ENCODE data around the gene HSPBP1.

HSPBP1 gene

DNA sequence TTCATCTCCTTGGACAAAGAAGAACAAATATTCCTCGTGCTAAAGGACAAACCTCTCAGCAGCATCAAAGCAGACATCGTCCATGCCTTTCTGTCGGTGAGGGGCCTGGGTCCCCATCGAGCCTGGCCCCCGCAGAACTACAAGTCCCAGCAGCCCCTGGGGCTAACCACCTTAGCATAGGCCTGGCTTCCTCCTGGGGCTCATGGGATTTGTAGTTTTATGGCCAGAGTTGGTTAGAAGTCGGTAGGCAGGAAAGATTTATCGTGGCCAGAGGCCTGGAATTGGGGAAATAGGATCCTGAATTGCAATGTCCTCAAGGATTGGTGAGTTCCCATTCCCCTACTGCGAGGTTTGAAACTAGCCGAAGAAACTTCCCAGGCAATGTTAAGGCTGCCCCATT, 25.6 kb upstream of the HSPBP1 start:
- no peak for DNase-seq (ENCODE audit: low read depth in 2 of 2, low spot score in 1 of 2)

DNA sequence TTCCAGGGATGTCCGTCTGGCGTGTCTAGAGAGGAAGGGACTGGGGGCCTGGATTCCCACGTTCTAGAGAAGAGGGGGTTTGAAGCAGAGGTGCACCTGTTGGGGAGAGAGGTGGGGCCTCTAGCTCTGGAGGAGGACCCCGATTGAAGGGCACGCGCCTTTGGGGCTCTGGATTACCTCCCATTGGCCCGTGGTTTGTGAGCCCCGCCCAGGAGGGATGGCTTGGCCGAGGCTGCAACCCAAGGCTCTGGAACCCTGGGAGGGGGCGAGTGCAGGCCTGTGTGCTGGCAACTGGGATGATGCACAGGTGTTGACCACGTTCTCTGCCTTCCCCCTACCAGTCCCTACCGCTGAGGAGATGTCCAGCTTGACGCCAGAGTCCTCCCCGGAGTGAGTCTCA, 25.1 kb upstream of the HSPBP1 start:
- no peak for DNase-seq (ENCODE audit: low read depth in 2 of 2, low spot score in 1 of 2)

DNA sequence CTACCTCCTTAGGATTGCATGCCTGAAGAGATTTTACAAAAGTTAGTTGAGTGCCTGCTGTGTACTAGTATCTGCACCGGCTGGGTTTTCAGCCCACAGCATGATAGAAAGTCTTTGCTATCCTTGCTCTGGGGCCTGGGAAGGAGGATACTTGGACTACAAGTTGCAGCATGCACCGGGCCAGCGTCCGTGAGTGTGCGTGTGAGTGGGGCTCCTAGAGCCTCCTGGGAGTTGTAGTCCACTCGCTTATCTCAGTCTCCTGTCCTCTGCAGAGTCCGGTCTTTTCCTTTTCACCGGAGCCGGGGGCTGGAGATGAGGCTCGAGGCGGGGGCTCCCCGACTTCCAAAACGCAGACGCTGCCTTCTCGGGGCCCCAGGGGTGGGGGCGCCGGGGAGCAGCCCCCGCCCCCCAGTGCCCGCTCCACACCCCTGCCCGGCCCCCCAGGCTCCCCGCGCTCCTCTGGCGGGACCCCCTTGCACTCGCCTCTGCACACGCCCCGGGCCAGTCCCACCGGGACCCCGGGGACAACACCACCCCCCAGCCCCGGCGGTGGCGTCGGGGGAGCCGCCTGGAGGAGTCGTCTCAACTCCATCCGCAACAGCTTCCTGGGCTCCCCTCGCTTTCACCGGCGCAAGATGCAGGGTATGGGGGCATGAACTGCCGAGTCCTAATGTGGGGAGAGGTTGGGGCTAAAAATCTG, 24.5 kb upstream of the HSPBP1 start:
- no peak for DNase-seq (ENCODE audit: low read depth in 2 of 2, low spot score in 1 of 2)

DNA sequence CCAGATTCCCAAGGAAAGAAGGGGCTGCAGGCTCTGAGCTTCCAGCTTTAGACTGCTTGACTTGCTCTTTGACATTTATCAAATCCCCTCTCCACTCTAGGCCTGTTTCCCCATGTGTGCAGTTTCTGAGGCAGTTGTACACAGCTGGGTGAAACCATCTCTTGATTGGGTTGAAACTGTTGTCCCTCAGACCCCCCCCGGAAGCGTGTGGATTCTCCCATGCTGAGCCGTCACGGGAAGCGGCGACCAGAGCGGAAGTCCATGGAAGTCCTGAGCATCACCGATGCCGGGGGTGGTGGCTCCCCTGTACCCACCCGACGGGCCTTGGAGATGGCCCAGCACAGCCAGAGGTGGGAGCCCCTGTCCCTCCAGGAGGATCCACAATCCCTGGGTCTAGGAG, 23.6 kb upstream of the HSPBP1 start:
- no peak for DNase-seq (ENCODE audit: low read depth in 2 of 2, low spot score in 1 of 2)

DNA sequence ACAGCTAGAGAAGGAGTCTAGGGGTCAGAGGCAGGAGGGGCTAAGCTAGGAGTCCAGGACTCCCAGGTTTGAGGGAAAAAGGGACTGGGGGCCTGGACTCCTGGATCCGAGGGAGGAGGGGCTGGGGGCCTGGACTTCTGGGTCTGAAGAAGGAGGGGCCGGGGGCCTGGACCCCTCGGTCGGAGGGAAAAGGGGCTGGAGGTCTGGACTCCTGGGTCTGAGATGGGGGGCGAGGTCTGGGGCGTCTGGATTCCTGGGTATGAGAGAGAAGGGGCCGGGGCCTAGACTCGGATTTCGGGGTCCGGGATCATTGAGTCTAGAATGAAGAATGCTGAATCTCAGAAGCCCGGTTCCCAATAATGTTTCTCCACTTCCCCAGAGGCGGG, 22.4 kb upstream of the HSPBP1 start:
- DNase-seq (ENCODE audit: low read depth in 2 of 2, low spot score in 1 of 2): no peak

DNA sequence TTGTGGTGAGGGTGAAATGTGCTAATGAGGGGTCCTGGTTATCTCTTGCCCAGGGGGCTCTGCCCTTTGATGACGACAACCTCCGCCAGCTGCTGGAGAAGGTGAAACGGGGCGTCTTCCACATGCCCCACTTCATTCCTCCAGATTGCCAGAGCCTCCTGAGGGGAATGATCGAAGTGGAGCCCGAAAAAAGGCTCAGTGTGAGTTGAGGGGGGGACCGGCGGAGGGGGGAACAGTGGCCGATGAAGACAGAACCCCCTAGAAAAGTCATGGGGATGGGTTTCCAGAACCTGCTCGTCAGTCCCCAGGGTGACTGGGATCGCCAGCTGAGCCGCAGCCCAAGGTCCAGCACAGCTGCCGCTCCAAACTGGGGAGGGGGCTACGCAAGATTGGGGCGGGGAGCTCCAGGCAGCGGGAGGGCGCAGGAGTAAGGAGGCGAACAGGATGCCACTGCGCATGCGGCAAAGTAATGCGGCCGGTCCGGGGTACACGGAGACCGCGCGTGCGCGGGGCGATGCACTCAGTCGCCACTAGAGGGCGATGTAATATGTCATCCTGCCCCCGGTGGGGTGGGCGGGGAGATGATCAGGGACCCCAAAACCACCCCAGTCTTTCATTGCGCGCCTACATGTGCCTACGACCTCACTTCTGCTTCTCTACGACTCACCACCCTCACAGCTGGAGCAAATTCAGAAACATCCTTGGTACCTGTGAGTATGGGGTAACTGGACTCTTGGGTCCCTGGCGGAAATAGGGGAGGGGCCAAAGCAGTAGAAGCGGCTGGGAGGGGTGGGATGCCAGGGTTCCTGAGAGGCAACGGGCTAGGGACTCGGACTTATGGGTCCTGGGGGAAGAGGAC, 21.8 kb upstream of the HSPBP1 start:
- peak; percentile 94 to 97 for DNase-seq (ENCODE audit: low read depth in 2 of 2, low spot score in 1 of 2)

DNA sequence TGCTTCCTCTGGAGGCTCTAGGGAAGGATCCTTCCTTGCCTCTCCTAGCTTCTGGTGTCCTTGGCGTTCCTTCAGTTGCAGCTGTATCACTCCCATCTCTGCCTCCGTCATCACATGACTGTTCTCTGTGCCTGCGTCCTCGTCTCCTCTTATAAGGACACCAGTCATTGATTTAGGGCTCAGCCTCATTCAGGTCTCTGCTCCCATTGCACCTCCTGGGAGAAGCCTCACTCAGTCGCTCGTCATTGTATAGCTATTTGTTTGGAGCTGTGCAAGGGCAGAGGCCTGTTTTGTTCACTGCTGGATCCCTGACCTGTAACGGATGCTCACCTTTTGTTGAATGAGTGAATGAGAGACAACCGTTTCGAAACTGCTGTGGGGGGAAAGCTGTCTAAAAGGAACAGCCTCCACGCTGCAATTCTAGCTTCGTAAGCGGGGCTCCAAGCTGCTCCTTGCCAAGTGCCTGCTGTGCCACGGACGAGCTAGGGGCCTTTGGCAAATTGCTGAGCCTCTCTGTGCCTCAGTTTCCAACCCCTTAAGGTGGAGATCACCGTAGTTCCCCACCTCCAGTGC, 21.1 kb upstream of the HSPBP1 start:
- DNase-seq (ENCODE audit: low read depth in 2 of 2, low spot score in 1 of 2): no peak

DNA sequence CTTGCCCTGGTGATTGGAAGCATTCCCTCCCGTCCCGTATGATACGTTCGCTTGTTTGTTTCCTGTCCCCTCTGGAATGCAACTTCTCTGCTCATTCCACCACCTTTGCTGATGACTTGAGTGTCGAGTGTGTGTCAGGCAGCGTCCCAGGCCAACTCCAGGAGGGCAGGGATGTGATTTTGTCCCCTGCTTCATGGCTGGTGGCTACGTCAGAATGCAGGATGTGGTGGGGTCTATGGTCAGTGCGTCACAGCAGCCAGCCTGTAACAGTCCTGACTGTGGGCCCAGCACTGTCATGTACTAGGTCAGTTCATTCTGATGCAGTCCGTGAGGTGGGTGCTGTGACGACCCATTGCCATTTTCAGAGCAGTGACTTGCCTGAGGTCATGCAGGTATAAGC, 20.1 kb upstream of the HSPBP1 start:
- DNase-seq (ENCODE audit: low read depth in 2 of 2, low spot score in 1 of 2): no peak

DNA sequence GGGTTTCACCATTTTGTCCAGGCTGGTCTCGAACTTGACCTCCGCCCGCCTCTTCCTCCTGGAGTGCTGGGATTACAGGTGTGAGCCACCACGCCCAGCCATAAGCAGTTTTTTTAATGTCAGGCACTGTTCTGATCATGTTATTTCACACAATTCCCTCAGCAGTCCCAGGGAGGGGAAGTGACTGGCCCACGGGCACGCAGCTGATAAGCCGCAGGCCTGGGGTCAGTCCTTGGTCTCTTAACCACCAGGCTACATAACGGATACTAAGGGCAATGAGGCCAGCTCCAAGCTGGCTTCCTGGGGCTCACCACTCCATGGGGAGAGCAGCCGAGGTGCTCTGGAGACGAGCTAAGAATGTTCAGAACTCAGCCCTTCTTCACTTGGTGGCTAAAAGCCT, 17.4 kb upstream of the HSPBP1 start:
- no peak for DNase-seq (ENCODE audit: low read depth in 2 of 2, low spot score in 1 of 2)

DNA sequence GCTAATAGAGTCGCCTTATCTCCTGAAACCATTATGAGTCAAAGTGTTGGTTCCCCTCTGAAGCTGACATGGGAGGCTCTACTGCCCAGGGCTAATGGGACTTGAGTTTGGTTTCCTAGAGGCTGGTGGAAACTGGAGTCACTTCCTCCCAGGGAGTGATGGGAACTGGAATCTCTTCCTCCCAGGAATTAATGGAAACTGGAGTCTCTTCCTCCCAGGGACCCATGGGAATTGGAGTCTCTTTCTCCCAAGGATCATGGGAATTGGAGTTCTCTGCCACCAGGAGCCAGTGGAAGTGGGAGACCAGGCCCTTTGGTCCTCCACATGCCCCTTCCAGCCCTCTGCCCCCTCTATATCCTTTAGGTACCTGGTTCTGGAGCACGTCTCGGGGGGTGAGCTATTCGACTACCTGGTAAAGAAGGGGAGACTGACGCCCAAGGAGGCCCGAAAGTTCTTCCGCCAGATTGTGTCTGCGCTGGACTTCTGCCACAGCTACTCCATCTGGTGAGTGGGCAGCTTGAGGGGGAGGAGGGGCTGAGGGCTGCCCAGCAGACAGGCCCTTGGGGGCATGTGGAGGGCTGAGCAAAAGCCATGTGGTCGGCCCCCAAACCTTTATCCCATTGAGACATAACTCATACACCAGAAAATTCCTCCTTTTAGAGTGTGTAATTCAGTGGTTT, 9.3 kb upstream of the HSPBP1 start:
- DNase-seq (ENCODE audit: low read depth in 2 of 2, low spot score in 1 of 2): no peak

DNA sequence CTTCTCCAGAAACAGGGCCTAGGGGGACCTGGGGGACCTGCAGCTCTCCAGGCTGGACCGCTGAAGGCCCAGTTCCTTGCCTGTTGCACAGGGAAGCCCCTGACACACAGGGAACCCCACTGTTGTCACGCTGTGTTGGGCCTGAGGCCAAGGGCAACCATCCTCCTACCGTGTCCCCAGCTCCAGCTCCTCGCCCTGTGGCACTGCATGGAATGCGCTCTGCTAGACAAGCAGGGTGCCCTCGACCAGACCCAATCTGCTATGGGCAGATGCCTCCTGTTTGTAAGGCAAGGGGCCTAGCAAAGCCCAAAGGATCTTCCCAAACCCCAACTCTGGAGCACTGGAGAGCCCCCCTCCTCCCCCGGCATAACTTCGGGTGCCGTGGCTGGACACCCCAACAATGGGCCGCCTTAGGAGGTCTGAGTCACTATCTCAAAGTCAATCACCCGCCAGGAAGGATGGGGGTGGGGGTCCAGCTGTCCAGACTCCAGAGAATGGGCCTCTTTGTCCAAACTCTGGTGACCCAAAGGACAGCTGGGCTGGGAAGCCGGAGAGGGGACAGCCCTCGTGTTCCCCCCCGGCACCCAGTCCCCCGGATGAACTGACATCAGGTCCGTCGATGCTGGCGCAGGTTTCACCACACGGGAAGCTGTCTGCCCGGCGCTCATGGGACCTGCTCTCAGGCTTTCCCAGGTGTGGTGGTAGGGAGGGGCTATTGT, 7.6 kb upstream of the HSPBP1 start:
- DNase-seq (ENCODE audit: low read depth in 2 of 2, low spot score in 1 of 2): no peak

DNA sequence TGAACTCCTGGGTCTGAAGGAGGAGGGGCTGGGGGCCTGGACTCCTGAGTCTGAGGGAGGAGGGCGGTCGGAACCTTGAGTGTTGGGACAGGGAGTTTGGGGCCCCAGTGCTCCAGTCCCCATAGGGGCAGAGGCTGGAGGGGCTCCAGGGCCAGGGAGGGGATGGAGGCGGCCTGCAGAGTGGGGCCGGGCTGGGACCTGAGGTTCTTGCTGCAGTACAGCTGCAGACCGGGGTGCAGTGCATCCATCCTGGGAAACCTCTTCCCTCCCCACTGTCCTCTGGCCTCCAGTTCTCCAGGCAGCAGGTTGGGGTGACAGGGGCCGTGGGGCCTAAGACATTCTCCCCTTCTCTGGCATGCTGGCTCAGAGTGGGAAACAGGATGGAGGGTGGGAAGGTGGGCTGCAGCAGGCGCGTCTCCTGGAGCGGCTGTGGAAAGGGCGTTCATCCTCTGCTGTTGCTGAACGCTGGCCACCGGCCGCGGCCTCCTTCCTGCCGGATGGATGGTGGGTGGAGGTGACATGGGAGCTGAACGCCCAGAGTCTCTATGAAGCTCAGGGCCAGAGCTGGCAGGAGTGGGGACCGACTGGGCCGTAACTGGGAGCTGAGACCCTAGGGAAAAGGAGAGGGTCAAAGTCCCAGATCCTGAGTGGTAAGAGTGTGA, 5.5 kb upstream of the HSPBP1 start:
- DNase-seq (ENCODE audit: low read depth in 2 of 2, low spot score in 1 of 2): no peak

DNA sequence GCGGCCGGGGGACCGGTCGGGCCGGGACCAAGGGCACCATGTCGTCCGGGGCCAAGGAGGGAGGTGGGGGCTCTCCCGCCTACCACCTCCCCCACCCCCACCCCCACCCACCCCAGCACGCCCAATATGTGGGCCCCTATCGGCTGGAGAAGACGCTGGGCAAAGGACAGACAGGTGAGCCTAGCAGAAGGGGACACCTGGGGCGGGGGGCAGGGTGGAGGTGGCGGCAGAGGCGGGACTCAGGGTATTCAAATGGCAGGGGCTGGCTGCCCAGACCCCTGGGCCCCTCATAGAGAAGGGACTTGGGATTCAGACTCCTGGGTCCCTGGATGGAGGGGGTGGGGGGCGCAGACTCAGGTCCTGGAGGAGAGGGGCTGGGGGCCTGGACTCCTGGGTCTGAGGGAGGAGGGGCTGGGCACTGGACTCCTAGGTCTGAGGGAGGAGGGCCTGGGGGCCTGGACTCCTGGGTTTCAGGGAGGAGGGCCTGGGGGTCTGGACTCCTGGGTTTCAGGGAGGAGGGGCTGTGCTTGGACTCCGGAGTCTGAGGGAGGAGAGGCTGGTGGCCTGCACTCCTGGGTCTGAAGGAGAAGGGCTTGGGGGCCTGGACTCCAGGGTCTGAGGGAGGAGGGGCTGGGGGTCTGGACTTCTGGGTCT, 4.6 kb upstream of the HSPBP1 start:
- DNase-seq (ENCODE audit: low read depth in 2 of 2, low spot score in 1 of 2): no peak

DNA sequence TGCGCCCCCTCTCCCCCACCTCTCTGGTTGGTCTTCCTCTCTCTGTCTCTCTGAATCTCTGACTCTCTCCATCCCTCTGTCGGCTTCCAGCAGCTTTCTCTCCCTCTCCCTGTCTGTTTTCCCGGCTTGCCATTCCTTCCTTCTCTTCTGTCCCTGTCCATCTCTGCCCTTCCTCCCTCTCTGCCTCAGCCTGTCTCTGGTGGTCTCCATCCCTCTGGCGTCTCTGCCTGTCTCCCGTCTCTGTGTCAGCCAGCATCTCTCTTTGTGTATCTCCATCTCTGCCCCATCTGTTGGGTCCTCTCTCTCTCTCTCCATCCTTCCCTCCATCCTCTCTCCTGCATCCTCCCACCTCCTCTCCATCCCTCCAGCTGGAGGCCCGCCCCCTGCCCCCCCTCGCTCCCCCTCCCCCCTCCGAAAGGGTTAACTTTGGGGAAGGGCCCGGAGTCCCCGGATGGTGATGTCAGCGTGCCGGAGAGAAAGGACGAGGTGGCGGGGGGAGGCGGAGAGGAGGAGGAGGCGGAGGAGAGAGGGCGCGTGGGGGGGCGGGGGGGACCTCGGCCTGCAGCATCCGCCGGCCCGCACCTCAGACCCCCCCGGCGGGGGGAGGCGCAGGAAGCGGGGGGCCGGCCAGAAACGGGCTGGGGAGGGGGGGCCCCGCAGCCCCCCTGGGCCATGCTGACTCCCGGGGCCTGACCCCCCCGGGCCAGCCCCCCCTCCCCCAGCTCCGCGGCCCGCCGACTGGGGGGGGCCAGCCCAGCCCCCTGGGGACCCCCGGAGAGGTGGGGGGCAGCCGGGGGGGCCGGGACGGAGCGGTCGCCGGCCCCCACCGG, 3.9 kb upstream of the HSPBP1 start, which contains the start of gene BRSK1:
Gene BRSK1, plus strand, starts transcription at position 450 of the 830 bp plus-strand sequence. CDS start 446 bp downstream, outside the sequence.
- no peak for DNase-seq (ENCODE audit: low read depth in 2 of 2, low spot score in 1 of 2)

DNA sequence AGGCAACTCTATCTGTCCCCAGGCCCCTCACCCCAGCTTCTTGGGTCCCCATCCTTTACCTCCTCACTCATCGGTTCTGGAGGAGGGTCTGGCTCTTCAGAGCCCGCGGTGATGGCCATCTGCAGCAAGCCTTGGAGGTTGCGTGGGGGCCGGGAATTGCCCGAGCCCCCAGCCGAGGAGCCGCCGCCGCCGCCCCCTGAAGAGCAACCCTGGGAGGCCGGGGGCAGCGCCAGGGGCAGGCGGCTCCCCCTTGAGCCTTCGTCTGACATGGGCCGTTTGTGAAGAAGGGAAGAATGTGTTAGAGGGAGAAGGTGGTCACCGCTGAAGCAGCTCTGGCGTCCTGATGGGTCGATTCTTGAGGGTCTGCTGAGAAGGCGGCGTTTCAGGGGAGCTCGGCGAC, 570 bp downstream of the HSPBP1 start:
- no peak for DNase-seq (ENCODE audit: low read depth in 2 of 2, low spot score in 1 of 2)

DNA sequence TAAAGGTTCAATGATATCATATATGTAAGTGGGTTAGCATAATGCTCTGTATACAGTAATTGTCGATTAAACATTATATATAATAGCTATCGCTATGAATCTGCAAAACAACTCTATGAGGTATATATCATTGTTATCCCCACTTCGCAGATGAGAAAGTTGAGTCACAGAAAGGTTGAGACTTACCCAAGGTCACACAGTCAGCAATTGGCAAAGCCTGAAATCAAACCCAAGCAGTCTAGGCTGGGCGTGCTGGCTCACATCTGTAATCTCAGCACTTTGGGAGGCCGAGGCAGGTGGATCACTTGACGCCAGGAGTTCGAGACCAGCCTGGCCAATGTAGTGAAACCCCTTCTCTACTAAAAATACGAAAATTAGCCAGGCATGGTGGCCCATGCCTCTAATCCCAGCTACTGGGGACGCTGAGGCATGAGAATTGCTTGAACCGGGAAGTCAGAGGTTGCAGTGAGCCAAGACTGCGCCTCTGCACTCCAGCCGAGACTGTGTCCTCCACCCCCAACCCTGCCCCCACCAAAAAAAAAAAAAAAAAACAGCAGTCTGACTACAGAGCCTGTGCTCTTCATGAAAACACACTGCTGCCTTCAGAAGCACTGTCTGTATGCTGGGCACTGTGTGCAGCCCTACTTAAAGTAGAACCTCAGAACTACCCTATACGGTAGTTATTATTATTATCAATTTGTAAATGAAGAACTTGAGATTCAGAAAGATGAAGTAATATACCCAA, 1.3 kb downstream of the HSPBP1 start:
- no peak for DNase-seq (ENCODE audit: low read depth in 2 of 2, low spot score in 1 of 2)

DNA sequence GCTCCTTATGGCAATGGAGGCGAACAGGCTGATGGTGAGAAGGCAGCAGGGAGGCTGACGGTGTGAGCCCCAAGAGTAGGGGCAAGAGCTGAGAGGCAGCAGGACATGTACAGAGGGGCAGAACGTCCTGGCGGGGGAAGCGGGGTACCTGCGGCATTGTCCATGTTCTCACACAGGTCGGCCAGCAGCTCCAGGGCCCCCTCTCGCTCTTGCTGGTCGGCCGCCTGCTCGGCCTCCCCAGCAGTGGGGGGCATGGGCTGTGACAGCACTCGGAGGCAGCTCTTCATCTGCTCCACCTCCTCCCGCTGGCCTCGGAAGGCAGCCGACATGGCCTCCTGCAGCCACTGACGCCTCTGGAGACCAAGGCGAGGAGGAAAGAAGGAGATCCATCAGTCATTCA, 2.4 kb downstream of the HSPBP1 start:
- no peak for DNase-seq (ENCODE audit: low read depth in 2 of 2, low spot score in 1 of 2)

DNA sequence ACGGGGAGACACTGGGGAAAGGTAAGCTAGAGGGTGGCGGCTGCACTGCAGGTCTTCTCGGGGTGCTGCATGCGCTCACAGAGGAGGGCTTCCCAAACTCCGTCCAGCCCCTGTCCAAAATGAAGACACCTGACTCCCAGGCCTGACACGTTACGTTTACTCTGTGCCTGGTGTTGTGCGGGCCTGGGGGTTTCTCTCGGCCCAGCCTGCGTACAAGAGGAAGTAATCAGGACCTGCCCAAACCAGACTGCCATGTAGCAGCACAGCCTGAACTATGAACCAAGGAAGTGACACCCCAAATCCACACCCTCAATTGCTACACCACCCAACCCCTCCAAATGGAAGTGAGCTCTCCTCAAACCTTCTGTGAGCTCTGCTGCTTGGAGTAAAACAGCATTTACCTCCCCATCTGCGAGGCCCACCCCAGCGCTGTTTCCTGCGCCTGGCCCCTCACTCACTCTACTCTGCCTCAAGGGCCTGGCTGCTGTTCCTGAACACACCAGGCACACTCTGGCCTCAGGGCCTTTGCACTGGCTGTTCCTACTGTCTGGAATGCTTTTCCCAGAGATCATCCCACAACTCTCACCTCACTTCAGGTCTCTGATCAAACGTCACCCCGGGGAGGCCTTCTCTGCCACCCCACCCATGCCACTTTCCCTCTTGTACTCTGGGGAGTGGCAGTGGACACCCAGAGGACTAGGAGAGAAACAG, 3.0 kb downstream of the HSPBP1 start:
- DNase-seq (ENCODE audit: low read depth in 2 of 2, low spot score in 1 of 2): no peak
